GM10248 (cell line): ENCODE data around the gene SKOR2.

Experiments
- CTCF ChIA-PET: fragments of 300-600 bp; sonication (Branson Sonifier 250); formaldehyde crosslinking; extraction: SDS; loops from one replicate; lab custom pipeline; 2021; ENCODE audit warnings: antibody characterized with exemption; lab: Yijun Ruan, JAX
- POLR2A ChIA-PET: fragments of 350-650 bp; sonication (Branson Sonifier 250); formaldehyde crosslinking; extraction: SDS; loops from one replicate; lab custom pipeline; 2020; ENCODE audit warnings: antibody characterized with exemption; lab: Yijun Ruan, JAX
- DNase-seq: peaks from one replicate; pipeline ENCODE4 v3.0.0; 2012; ENCODE audit errors: extremely low spot score
- CTCF ChIP-seq: IDR thresholded peaks from 2 replicates; pipeline ENCODE4 v1.5.1; 2012; ENCODE audit warnings: mild to moderate bottlenecking, low read depth; ENCODE audit errors: extremely low read depth, missing control alignments, control extremely low read depth

SKOR2 gene

GRCh38 chr18:47235096-47235495 lies 16.4 kb downstream of the SKOR2 start:
- CTCF ChIA-PET: interaction anchor here (1.1 kb wide), 1 partner anchor 9 kb away, joined by 3 read pairs; no protein-coding TSS in a partner anchor
- DNase-seq: no peak
- POLR2A ChIA-PET: no interaction called here
- no peak for TF ChIP-seq CTCF

GRCh38 chr18:47226660-47227059 lies 24.8 kb downstream of the SKOR2 start:
- CTCF ChIA-PET: interaction anchor here (0.9 to 1.5 kb wide), 3 partner anchors 9 to 23 kb away, joined by 3 read pairs; no protein-coding TSS in a partner anchor
- POLR2A ChIA-PET: no interaction called here
- no peak for TF ChIP-seq CTCF
- DNase-seq: no peak

- TF ChIP-seq CTCF: peak; percentile 61
- peak; percentile 13 for DNase-seq
- ChIA-PET POLR2A (no interaction called here), CTCF (interaction anchor here (0.9 to 3.8 kb wide), 19 partner anchors 9 to 556 kb away, joined by 3 to 40 read pairs (median 4); no protein-coding TSS in a partner anchor)
Observed at GRCh38 chr18:47215554-47216138, 35.8 kb downstream of the SKOR2 start.

GRCh38 chr18:47209171-47209570 lies 42.3 kb downstream of the SKOR2 start:
- ChIA-PET CTCF (interaction anchor here (1.0 to 2.0 kb wide), 9 partner anchors 9 to 539 kb away, joined by 3 to 5 read pairs (median 3); no protein-coding TSS in a partner anchor), POLR2A (no interaction called here)
- no peak for DNase-seq
- no peak for TF ChIP-seq CTCF

GRCh38 chr18:47206945-47207637 lies 44.4 kb downstream of the SKOR2 start:
- DNase-seq: no peak
- CTCF ChIA-PET: interaction anchor here (1.1 to 1.2 kb wide), 2 partner anchors 108 to 542 kb away, joined by 3 read pairs; no protein-coding TSS in a partner anchor
- TF ChIP-seq CTCF: no peak
- POLR2A ChIA-PET: no interaction called here

GRCh38 chr18:47204908-47205522 lies 46.4 kb downstream of the SKOR2 start:
- ChIA-PET CTCF (interaction anchor here (0.7 to 5.6 kb wide), 36 partner anchors 10 to 568 kb away, joined by 3 to 117 read pairs (median 6); partner anchors contain the start of gene HDHD2), POLR2A (no interaction called here)
- DNase-seq: peak; percentile 26
- TF ChIP-seq CTCF: peak; percentile 76
